B cell (primary cell): Measurements from ENCODE around the gene LLPH.

Experiments
- EZH2 ChIP-seq: IDR thresholded peaks from 2 replicates; pipeline ENCODE4 v1.6.1; 2012; ENCODE audit warnings: borderline replicate concordance, low read depth, mild to moderate bottlenecking, moderate library complexity, low read length; ENCODE audit not compliant: insufficient read depth, poor library complexity, severe bottlenecking
- TF ChIP-seq, protein P1 (sequence below): fragments of 200-600 bp; IDR thresholded peaks from one replicate; pipeline ENCODE4 v1.8.0; 2022; ENCODE audit warnings: antibody characterized with exemption, mild to moderate bottlenecking

DNA sequence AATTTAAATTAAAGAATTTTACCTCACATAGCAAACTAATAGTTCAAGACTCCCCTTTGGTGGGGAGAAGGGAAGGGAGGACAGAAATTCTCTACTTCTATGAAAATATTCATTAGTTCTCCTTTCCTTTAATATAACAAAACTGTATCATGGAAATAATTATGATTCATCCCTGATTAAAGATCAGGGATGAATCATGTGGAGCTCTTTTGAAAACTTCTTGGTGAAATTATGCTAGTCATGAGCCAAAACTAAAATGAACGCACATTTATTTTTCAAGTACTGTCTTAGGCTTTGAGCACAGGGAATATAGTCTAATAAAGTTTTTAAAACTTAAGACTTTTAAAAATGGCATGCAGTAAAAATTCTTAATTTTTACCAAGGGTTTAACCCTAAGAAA lies 22.2 kb upstream of the LLPH start:
- no peak for TF ChIP-seq EZH2
- TF ChIP-seq, protein P1, sequence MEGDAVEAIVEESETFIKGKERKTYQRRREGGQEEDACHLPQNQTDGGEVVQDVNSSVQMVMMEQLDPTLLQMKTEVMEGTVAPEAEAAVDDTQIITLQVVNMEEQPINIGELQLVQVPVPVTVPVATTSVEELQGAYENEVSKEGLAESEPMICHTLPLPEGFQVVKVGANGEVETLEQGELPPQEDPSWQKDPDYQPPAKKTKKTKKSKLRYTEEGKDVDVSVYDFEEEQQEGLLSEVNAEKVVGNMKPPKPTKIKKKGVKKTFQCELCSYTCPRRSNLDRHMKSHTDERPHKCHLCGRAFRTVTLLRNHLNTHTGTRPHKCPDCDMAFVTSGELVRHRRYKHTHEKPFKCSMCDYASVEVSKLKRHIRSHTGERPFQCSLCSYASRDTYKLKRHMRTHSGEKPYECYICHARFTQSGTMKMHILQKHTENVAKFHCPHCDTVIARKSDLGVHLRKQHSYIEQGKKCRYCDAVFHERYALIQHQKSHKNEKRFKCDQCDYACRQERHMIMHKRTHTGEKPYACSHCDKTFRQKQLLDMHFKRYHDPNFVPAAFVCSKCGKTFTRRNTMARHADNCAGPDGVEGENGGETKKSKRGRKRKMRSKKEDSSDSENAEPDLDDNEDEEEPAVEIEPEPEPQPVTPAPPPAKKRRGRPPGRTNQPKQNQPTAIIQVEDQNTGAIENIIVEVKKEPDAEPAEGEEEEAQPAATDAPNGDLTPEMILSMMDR: no peak
